HepG2 (cell line): ENCODE measurements around the gene TBR1. TPM values are rescaled to one million over a fixed set of nuclear protein-coding genes. Genes with fewer than 3 reads are reported as not detected.

Experiments used
- ARID2 ChIP-seq: sonication (generic); formaldehyde crosslinking; IDR thresholded peaks from 2 replicates; pipeline ENCODE4 v1.8.1; 2022; ENCODE audit warnings: mild to moderate bottlenecking, missing genetic modification reagents, borderline replicate concordance
- ATF1 ChIP-seq: IDR thresholded peaks from 2 replicates; pipeline ENCODE4 v1.6.1; 2016; ENCODE audit warnings: mild to moderate bottlenecking, control low read depth
- CTCF ChIP-seq: sonication (generic); formaldehyde crosslinking; IDR thresholded peaks from 2 replicates; pipeline ENCODE4 v1.5.0; 2020; ENCODE audit warnings: mild to moderate bottlenecking, missing genetic modification reagents, moderate library complexity
- DMTF1 ChIP-seq: sonication (generic); formaldehyde crosslinking; IDR thresholded peaks from 2 replicates; pipeline ENCODE4 v1.4.0; 2020; ENCODE audit warnings: mild to moderate bottlenecking, missing genetic modification reagents
- DZIP1 ChIP-seq: sonication (generic); formaldehyde crosslinking; IDR thresholded peaks from 2 replicates; pipeline ENCODE4 v1.5.0; 2020; ENCODE audit warnings: mild to moderate bottlenecking, missing genetic modification reagents
- FOXM1 ChIP-seq: sonication (generic); formaldehyde crosslinking; IDR thresholded peaks from 2 replicates; pipeline ENCODE4 v1.5.0; 2020; ENCODE audit warnings: missing genetic modification reagents
- IRF1 ChIP-seq: sonication (generic); formaldehyde crosslinking; IDR thresholded peaks from 2 replicates; pipeline ENCODE4 v1.4.0; 2020; ENCODE audit warnings: low read depth, mild to moderate bottlenecking, missing genetic modification reagents
- IRF2 ChIP-seq: IDR thresholded peaks from 2 replicates; pipeline ENCODE4 v1.6.1; 2018; ENCODE audit warnings: missing genetic modification reagents, missing compliant biosample characterization
- KDM2A ChIP-seq: sonication (generic); formaldehyde crosslinking; IDR thresholded peaks from 2 replicates; pipeline ENCODE4 v1.4.0; 2020; ENCODE audit warnings: low read depth, missing genetic modification reagents, borderline replicate concordance
- PLRG1 ChIP-seq: fragments of 450-650 bp; conservative IDR thresholded peaks from 2 replicates; pipeline ENCODE4 v1.6.1; 2016
- TFAP4 ChIP-seq: sonication (generic); IDR thresholded peaks from 2 replicates; pipeline ENCODE4 v1.6.1; 2016; ENCODE audit warnings: low read depth, borderline replicate concordance
- ZBTB7A ChIP-seq: sonication (generic); formaldehyde crosslinking; IDR thresholded peaks from 2 replicates; pipeline ENCODE4 v1.8.0; 2022; ENCODE audit warnings: mild to moderate bottlenecking, missing genetic modification reagents
- ZFX ChIP-seq: sonication (generic); formaldehyde crosslinking; IDR thresholded peaks from 2 replicates; pipeline ENCODE4 v1.4.0; 2020; ENCODE audit warnings: mild to moderate bottlenecking, low read depth, missing genetic modification reagents, moderate library complexity
- ZMYM4 ChIP-seq: sonication (generic); formaldehyde crosslinking; IDR thresholded peaks from 2 replicates; pipeline ENCODE4 v1.8.1; 2023; ENCODE audit warnings: mild to moderate bottlenecking, missing genetic modification reagents
- ZNF326 ChIP-seq: sonication (generic); formaldehyde crosslinking; IDR thresholded peaks from 2 replicates; pipeline ENCODE4 v1.4.0; 2020; ENCODE audit warnings: missing genetic modification reagents, borderline replicate concordance
- ZNF33A ChIP-seq: sonication (generic); formaldehyde crosslinking; IDR thresholded peaks from 2 replicates; pipeline ENCODE4 v1.5.1; 2020; ENCODE audit warnings: missing genetic modification reagents, mild to moderate bottlenecking, moderate library complexity, borderline replicate concordance
- ZNF343 ChIP-seq: sonication (generic); formaldehyde crosslinking; IDR thresholded peaks from 2 replicates; pipeline ENCODE4 v1.4.0; 2020; ENCODE audit warnings: mild to moderate bottlenecking, missing genetic modification reagents
- ZNF784 ChIP-seq: sonication (generic); formaldehyde crosslinking; IDR thresholded peaks from 2 replicates; pipeline ENCODE4 v1.5.1; 2020; ENCODE audit warnings: missing genetic modification reagents, mild to moderate bottlenecking, borderline replicate concordance
- polyA plus RNA-seq, 8 experiments: library from polyadenylated mRNA; depleted of rRNA in 3 of 8; stranded (reverse) in 7 of 8; unstranded in 1 of 8; fragments of >200 nt; fragmentation: Illumina TruSeq in 4 of 8; extraction: Trizol in 4 of 8; gene quantifications; 2 replicates each; pipeline versions ENCODE4 v1.2.1 to v1.2.3, GENCODE V29; 2011 to 2016; ENCODE audit warnings: low read depth in 4 of 8, missing spikeins in 1 of 8, mixed read lengths in 1 of 8; ENCODE audit not compliant: insufficient read depth in 1 of 8
- total RNA-seq, 5 experiments: library from RNA; depleted of rRNA; stranded (reverse); fragments of >200 nt; fragmentation: Illumina TruSeq; extraction: Trizol; gene quantifications; 2 replicates each; pipeline ENCODE4 v1.2.3, GENCODE V29; 2016; ENCODE audit warnings: low read depth in 1 of 5

The TBR1 gene
- total and polyA plus RNA-seq, 2 of the 13 experiments (the other 11 are each of a cell fraction or from before 2014, with no cell fraction given) = not detected

GRCh38 chr2:161414042-161415033 is 1.8 kb upstream of the TBR1 start (continued):
- TF ChIP-seq IRF1 (CRISPR knock-in tag) = 0 out of 2 replicates have a peak, but pooled peaks have one; percentile 56
- TF ChIP-seq DZIP1 = 0 out of 2 replicates have a peak, but pooled peaks have one; percentile 59
- peak; percentile 43; the same call in 1 of the 2 replicates for TF ChIP-seq ARID2 (CRISPR knock-in tag)
- no peak for TF ChIP-seq ATF1 (CRISPR knock-in tag)
- peak; percentile 26; the same call in 1 of the 2 replicates for TF ChIP-seq ZBTB7A
- TF ChIP-seq ZNF33A = no peak
- peak; percentile 85 for TF ChIP-seq ZFX (CRISPR knock-in tag)
- peak; percentile 68; the same call in 1 of the 2 replicates for TF ChIP-seq ZNF784 (CRISPR knock-in tag)
- peak; percentile 32; the same call in 1 of the 2 replicates for TF ChIP-seq ZMYM4 (CRISPR knock-in tag)
- TF ChIP-seq ZNF326 (CRISPR knock-in tag) = no peak
- TF ChIP-seq CTCF (CRISPR knock-in tag) = peak; percentile 49
- TF ChIP-seq KDM2A (CRISPR knock-in tag) = peak; percentile 86
- TF ChIP-seq TFAP4 = peak; percentile 12; the same call in 1 of the 2 replicates
- peak; percentile 88; the same call in 1 of the 2 replicates for TF ChIP-seq ZNF343 (CRISPR knock-in tag)
- TF ChIP-seq IRF2 (CRISPR knock-in tag) = no peak
- no peak for TF ChIP-seq PLRG1
- TF ChIP-seq DMTF1 (CRISPR knock-in tag) = no peak
- TF ChIP-seq FOXM1 (CRISPR knock-in tag) = no peak
